ENCODE data around the gene MYOCD. TPM values are rescaled to one million over a fixed set of nuclear protein-coding genes. Genes with fewer than 3 reads are reported as not detected.

Gene MYOCD
- total RNA-seq, 1 donor from 2014 or later: 26.5 TPM

GRCh38 chr17:12680993-12681392 lies 15.3 kb downstream of the MYOCD start:
- intact Hi-C loops (cut with DNase I): no loop called here
- Histone ChIP-seq H3K36me3 (no peaks in the 10 kb centered on the region), H3K9me3 (no peaks in the 10 kb centered on the region), H3K27ac (no peak overlapping the region), H3K4me1 (no peaks in the 10 kb centered on the region), H3K27me3 (no peaks in the 10 kb centered on the region), H3K4me3 (no peak overlapping the region)
- no peak for DNase-seq (ENCODE audit: extremely low spot score in 2 of 2)
- TF ChIP-seq CTCF (IDR thresholded peaks at IDR 0.05) (no peak), POLR2AphosphoS5 (IDR thresholded peaks at IDR 0.05; ENCODE audit: insufficient read depth in 1 of 2, low read depth in 1 of 2) (no peak), POLR2A (IDR thresholded peaks at IDR 0.05) (no peak)

- Histone ChIP-seq H3K4me1 (no peaks in the 10 kb centered on the region), H3K27me3 (no peaks in the 10 kb centered on the region), H3K4me3 (no peak overlapping the region), H3K36me3 (no peaks in the 10 kb centered on the region), H3K27ac (no peak overlapping the region), H3K9me3 (no peaks in the 10 kb centered on the region)
- DNase-seq (ENCODE audit: extremely low spot score in 2 of 2): no peak
- intact Hi-C loops (cut with DNase I): no loop called here
- TF ChIP-seq CTCF (IDR thresholded peaks at IDR 0.05) (no peak), POLR2AphosphoS5 (IDR thresholded peaks at IDR 0.05; ENCODE audit: insufficient read depth in 1 of 2, low read depth in 1 of 2) (no peak), POLR2A (IDR thresholded peaks at IDR 0.05) (no peak)
These were observed 17.6 kb downstream of the MYOCD start for GRCh38 chr17:12683299-12683698.

GRCh38 chr17:12686486-12686885 lies 20.8 kb downstream of the MYOCD start:
- intact Hi-C loops (cut with DNase I): no loop called here
- Histone ChIP-seq H3K27me3 (no peaks in the 10 kb centered on the region), H3K4me1 (no peaks in the 10 kb centered on the region), H3K9me3 (no peaks in the 10 kb centered on the region), H3K4me3 (no peak overlapping the region), H3K27ac (no peak overlapping the region), H3K36me3 (no peaks in the 10 kb centered on the region)
- no peak for TF ChIP-seq CTCF (IDR thresholded peaks at IDR 0.05)
- TF ChIP-seq POLR2A (IDR thresholded peaks at IDR 0.05): no peak
- no peak for TF ChIP-seq POLR2AphosphoS5 (IDR thresholded peaks at IDR 0.05; ENCODE audit: insufficient read depth in 1 of 2, low read depth in 1 of 2)
- DNase-seq (ENCODE audit: extremely low spot score in 2 of 2): no peak

- Histone ChIP-seq H3K27ac (no peak overlapping the region), H3K9me3 (no peaks in the 10 kb centered on the region), H3K4me3 (no peak overlapping the region), H3K27me3 (no peaks in the 10 kb centered on the region), H3K4me1 (no peaks in the 10 kb centered on the region), H3K36me3 (no peaks in the 10 kb centered on the region)
- DNase-seq (ENCODE audit: extremely low spot score in 2 of 2): no peak
- TF ChIP-seq POLR2AphosphoS5 (IDR thresholded peaks at IDR 0.05; ENCODE audit: insufficient read depth in 1 of 2, low read depth in 1 of 2) (no peak), POLR2A (IDR thresholded peaks at IDR 0.05) (no peak), CTCF (IDR thresholded peaks at IDR 0.05) (no peak)
- intact Hi-C loops (cut with DNase I): no loop called here
These were observed 22.7 kb downstream of the MYOCD start for GRCh38 chr17:12688382-12688781.

- no peak for DNase-seq (ENCODE audit: extremely low spot score in 2 of 2)
- intact Hi-C loops (cut with DNase I): no loop called here
- peak in 1 of 2 donors; percentile 72 for TF ChIP-seq POLR2AphosphoS5 (IDR thresholded peaks at IDR 0.05; ENCODE audit: insufficient read depth in 1 of 2, low read depth in 1 of 2)
- no peak for TF ChIP-seq POLR2A (IDR thresholded peaks at IDR 0.05)
- no peak for TF ChIP-seq CTCF (IDR thresholded peaks at IDR 0.05)
- peak overlapping the region; percentile 44 for H3K27ac ChIP-seq
- H3K9me3 ChIP-seq: no peaks in the 10 kb centered on the region
- H3K36me3 ChIP-seq: no peaks in the 10 kb centered on the region
- no peak overlapping the region for H3K4me3 ChIP-seq
- H3K27me3 ChIP-seq: no peaks in the 10 kb centered on the region
- H3K4me1 ChIP-seq: no peaks in the 10 kb centered on the region
These were observed 25.5 kb downstream of the MYOCD start for GRCh38 chr17:12691173-12691572.

All from vagina (tissue), 2 donors.